NB4 (cell line): ENCODE data around the gene PPP1R9A.

Source experiments
- CTCF ChIP-seq: IDR thresholded peaks from one replicate; pipeline ENCODE4 v1.5.1; 2012; ENCODE audit warnings: low read depth, low read length
- MAX ChIP-seq: IDR thresholded peaks from 2 replicates; pipeline ENCODE4 v1.6.1; 2011; ENCODE audit warnings: low read depth, low read length
- POLR2A ChIP-seq: IDR thresholded peaks from 2 replicates; pipeline ENCODE4 v1.6.1; 2011; ENCODE audit warnings: mild to moderate bottlenecking; ENCODE audit not compliant: insufficient read length; ENCODE audit errors: extremely low read depth

DNA sequence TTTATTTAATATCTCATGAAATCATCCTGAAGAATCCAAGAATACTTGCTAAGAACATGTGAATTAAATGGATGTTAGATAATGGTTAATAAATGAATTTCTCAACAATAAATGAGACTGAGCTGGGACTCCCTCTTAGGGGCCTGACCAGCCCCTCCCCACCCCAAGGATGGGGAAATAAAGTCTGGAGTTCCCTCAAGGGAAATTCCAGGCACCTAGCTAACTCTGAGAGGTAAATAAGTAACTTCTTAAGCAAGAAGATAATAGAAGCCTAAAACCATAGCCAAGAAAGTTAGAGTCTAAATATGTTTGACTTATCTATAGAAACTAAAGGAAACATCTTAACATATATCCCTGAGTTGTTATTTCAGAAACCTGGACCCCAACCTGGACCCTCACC is 32.2 kb upstream of the PPP1R9A start:
- TF ChIP-seq POLR2A (no peak), CTCF (no peak), MAX (no peak)
